Measurements from ENCODE around the gene CELF4.

- no peak for TF ChIP-seq EZH2 (IDR thresholded peaks at IDR 0.05; ENCODE audit: borderline replicate concordance, low read depth, low read length, severe bottlenecking)
- TF ChIP-seq CTCF (IDR thresholded peaks at IDR 0.05; ENCODE audit: extremely low read depth in 1 of 2, insufficient read depth in 1 of 2, low read depth in 1 of 2, low read length in 2 of 2): no peak
- no peak for TF ChIP-seq POLR2AphosphoS5 (IDR thresholded peaks at IDR 0.05; ENCODE audit: insufficient read depth, low read depth, low read length)
Observed at GRCh38 chr18:37392648-37393047, 172.9 kb downstream of the CELF4 start.
